Adrenal gland (tissue), 5 donors: ENCODE results near the gene PRAF2.

ENCODE experiments used
- POLR2A ChIP-seq, 2 donors: fragments of 450-650 bp; IDR thresholded peaks; one replicate each; pipeline ENCODE4 v1.6.1; 2017; ENCODE audit warnings: antibody characterized with exemption in 2 of 2, mild to moderate bottlenecking in 2 of 2, moderate library complexity in 1 of 2
- TF ChIP-seq, protein P1 (sequence below), 6 experiments: fragments of 450-650 bp in 4 of 6; fragments of 200-600 bp in 2 of 6; sonication (generic) in 1 of 6; IDR thresholded peaks; 1 replicate in 5 of 6; 2 replicates in 1 of 6; pipeline versions ENCODE4 v1.5.1 to v1.8.0; 2016 to 2021; ENCODE audit warnings: antibody characterized with exemption in 6 of 6, mild to moderate bottlenecking in 2 of 6, moderate library complexity in 1 of 6
- donor health status: DM: no; HTN: no; CAD: no.

DNA sequence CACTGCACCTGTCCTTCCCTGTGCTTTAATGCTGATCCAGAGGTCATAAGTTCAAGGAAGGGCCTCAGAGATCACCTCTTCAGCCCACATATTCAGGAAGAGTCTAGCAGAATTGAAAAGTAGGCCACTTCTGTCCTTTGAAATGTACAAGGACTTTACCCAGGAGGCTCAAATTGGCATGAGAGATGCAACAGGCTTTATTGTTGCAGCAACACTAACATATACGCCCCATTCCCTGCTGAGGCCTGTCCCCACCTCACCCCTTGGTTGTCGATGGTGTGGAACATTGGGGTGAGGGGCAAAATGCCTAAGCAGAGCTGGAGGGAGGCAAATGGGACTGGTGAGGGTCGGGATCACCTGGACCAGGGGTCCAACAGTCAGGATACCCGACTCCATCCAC lies 2.8 kb downstream of the PRAF2 start:
- TF ChIP-seq, protein P1, sequence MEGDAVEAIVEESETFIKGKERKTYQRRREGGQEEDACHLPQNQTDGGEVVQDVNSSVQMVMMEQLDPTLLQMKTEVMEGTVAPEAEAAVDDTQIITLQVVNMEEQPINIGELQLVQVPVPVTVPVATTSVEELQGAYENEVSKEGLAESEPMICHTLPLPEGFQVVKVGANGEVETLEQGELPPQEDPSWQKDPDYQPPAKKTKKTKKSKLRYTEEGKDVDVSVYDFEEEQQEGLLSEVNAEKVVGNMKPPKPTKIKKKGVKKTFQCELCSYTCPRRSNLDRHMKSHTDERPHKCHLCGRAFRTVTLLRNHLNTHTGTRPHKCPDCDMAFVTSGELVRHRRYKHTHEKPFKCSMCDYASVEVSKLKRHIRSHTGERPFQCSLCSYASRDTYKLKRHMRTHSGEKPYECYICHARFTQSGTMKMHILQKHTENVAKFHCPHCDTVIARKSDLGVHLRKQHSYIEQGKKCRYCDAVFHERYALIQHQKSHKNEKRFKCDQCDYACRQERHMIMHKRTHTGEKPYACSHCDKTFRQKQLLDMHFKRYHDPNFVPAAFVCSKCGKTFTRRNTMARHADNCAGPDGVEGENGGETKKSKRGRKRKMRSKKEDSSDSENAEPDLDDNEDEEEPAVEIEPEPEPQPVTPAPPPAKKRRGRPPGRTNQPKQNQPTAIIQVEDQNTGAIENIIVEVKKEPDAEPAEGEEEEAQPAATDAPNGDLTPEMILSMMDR (IDR thresholded peaks at IDR 0.05) = no peak
- no peak for TF ChIP-seq POLR2A (IDR thresholded peaks at IDR 0.05)
